ENCODE measurements around the gene PAM.
"Not testable (repeated sequence)": the region's sequence is repeated elsewhere in the genome, so short reads cannot be mapped to it uniquely, and the experiment has no call there.

The PAM gene

GRCh38 chr5:103037673-103038455, 282.8 kb downstream of the PAM start:
- no peak for DNase-seq

DNA sequence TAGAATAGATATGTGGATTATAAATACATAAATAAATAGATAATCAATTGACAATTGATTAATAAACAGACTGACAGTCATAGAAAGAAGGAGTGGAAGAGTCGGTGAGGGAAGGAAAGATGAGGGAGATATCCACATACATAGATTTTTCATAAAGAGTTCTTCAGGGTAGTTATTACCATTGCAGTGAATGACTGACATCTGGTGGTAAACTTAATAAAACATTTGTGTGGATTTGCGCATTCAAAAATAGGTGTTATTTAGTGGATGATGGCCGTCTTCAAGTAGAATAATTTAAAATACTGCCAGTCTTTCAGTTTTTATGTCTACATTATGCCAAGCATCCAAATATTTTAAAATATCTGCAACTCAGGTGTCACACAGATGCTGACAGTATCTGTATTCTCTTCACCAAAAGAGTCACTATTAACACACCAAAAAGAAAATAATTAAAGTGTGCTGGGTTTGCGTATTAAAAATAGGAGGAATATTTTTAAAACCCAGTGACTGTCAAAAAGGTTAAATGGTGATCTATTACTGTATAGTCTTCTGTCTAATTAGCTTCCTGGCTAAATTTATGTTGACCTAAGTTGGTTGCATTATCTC, 286.1 kb downstream of the PAM start:
- peak in 1 of 58 donors; percentile 9 for DNase-seq

DNA sequence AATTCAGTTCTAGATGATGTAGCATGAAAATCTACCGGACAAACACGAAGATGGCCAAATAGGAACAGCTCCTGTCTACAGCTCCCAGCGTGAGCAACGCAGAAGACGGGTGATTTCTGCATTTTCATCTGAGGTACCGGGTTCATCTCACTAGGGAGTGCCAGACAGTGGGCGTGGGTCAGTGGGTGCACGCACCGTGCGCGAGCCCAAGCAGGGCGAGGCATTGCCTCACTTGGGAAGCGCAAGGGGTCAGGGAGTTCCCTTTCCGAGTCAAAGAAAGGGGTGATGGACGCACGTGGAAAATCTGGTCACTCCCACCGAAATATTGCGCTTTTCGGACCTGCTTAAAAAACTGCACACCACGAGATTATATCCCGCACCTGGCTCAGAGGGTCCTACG, 291.6 kb downstream of the PAM start:
- DNase-seq = not testable (repeated sequence)

- DNase-seq = no peak
Measured at GRCh38 chr5:103057208-103058130, 302.4 kb downstream of the PAM start.

GRCh38 chr5:103059525-103059924, 304.4 kb downstream of the PAM start:
- no peak for DNase-seq

- DNase-seq = no peak
Measured at GRCh38 chr5:103060424-103060954, 305.4 kb downstream of the PAM start.

- no peak for DNase-seq
Measured at GRCh38 chr5:103066326-103066725, 311.2 kb downstream of the PAM start.

- DNase-seq = not testable (repeated sequence)
Measured at GRCh38 chr5:103073500-103073899, 318.4 kb downstream of the PAM start.

DNA sequence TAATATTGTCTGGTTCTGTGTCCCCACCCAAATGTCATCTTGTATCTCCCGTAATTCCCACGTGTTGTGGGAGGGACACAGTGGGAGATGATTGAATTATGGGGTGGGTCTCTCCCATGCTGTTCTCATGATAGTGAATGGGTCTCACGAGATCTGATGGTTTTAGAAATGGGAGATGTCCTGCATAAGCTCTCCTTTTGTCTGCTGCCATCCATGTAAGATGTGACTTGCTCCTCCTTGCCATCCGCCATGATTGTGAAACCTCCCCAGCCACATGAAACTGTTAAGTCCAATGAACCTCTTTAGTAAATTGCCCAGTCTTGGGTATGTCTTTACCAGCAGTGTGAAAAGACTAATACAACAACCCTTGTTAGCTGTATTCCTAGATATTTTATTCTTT, 320.3 kb downstream of the PAM start:
- no peak for DNase-seq
